ENCODE measurements around the gene RHEB. TPM values are rescaled to one million over a fixed set of nuclear protein-coding genes. Genes with fewer than 3 reads are reported as not detected.

Gene RHEB, protein sequence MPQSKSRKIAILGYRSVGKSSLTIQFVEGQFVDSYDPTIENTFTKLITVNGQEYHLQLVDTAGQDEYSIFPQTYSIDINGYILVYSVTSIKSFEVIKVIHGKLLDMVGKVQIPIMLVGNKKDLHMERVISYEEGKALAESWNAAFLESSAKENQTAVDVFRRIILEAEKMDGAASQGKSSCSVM
- 10 to 100 TPM; 86.8 to 90.7 TPM for total RNA-seq

GRCh38 chr7:151519765-151520418 lies at the start of gene RHEB:
RHEB (minus strand) TSS chr7:151519895; CDS start chr7:151519511, 384 bp downstream.
- Mint-ChIP-seq H3K27ac (peak within 1 kb of the TSS; percentile 99), H3K36me3 (ENCODE audit: low read depth) (peaks cover 19% of the 10 kb centered on the region), H3K9me3 (no peaks in the 10 kb centered on the region), H3K27me3 (peaks cover 7% of the 10 kb centered on the region), H3K4me1 (peaks cover 40% of the 10 kb centered on the region), H3K4me3 (peak within 1 kb of the TSS; percentile 91)
- ChIA-PET CTCF (interaction anchor here (0.9 to 1.3 kb wide), 6 partner anchors 9 to 263 kb away, joined by 3 to 7 read pairs (median 3); no protein-coding TSS in a partner anchor), POLR2A (interaction anchor here (0.6 to 1.2 kb wide), 2 partner anchors 47 to 113 kb away, joined by 4 to 10 read pairs; no protein-coding TSS in a partner anchor)
- DNase-seq = peak; percentile 99

GRCh38 chr7:151566897-151567320 lies 47.2 kb upstream of the RHEB start:
- H3K4me3 Mint-ChIP-seq = no peak overlapping the region
- POLR2A ChIA-PET = interaction anchor here (1.3 kb wide), 1 partner anchor 47 kb away, joined by 4 read pairs; the partner anchor contains the start of gene RHEB
- CTCF ChIA-PET = no interaction called here
- no peaks in the 10 kb centered on the region for H3K27me3 Mint-ChIP-seq
- H3K36me3 Mint-ChIP-seq (ENCODE audit: low read depth) = peaks cover 8% of the 10 kb centered on the region
- no peaks in the 10 kb centered on the region for H3K4me1 Mint-ChIP-seq
- H3K9me3 Mint-ChIP-seq = no peaks in the 10 kb centered on the region
- DNase-seq = no peak
- no peak overlapping the region for H3K27ac Mint-ChIP-seq

DNA sequence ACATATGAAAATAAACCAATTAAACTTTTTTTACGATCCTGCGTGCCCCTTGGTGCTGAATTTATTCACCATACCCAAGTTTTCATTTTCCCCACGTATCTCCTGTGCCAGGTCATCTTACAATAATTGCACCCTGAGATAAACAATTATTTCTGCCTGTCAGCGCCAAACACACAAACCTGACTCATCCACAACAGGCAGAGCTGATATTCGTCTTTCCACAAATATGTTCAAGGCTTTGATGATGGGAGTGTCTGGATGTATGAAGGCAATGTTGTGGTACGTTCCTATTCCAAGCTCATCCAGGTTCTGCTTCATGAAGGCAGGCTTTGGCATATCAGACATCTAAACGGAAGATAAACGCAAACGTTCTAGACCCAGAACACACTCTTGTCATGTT lies 45.8 kb upstream of the RHEB start:
- CTCF ChIA-PET = interaction anchor here (0.6 kb wide), 1 partner anchor 30 kb away, joined by 3 read pairs; no protein-coding TSS in a partner anchor
- POLR2A ChIA-PET = no interaction called here
- no peak for DNase-seq
- Mint-ChIP-seq H3K27me3 (no peaks in the 10 kb centered on the region), H3K36me3 (ENCODE audit: low read depth) (peaks cover 11% of the 10 kb centered on the region), H3K4me1 (peaks cover 5% of the 10 kb centered on the region), H3K4me3 (no peak overlapping the region), H3K9me3 (no peaks in the 10 kb centered on the region), H3K27ac (no peak overlapping the region)

DNA sequence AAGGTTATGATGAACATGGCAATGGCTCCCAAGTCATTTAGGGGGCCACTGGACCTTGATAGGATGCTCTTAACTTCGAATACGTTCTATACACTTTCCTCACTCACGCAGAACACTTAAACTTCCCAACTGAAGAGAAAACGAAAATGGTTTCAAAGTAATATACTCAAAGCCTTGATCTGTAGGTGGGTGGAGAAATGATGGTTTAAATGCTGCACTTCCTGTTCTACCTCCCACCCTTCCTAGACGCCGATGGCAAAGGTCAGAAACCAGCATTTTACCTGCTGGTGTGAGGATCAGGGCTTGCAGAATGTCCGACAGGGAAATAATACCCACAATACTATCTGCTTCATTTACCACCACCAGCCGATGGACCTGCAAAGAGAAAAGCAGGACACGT lies 40.5 kb upstream of the RHEB start:
- H3K4me1 Mint-ChIP-seq = peaks cover 11% of the 10 kb centered on the region
- no peak overlapping the region for H3K4me3 Mint-ChIP-seq
- H3K36me3 Mint-ChIP-seq (ENCODE audit: low read depth) = peaks cover 16% of the 10 kb centered on the region
- DNase-seq = no peak
- no peaks in the 10 kb centered on the region for H3K9me3 Mint-ChIP-seq
- POLR2A ChIA-PET = no interaction called here
- H3K27ac Mint-ChIP-seq = peak overlapping the region; percentile 79
- CTCF ChIA-PET = no interaction called here
- H3K27me3 Mint-ChIP-seq = no peaks in the 10 kb centered on the region

DNA sequence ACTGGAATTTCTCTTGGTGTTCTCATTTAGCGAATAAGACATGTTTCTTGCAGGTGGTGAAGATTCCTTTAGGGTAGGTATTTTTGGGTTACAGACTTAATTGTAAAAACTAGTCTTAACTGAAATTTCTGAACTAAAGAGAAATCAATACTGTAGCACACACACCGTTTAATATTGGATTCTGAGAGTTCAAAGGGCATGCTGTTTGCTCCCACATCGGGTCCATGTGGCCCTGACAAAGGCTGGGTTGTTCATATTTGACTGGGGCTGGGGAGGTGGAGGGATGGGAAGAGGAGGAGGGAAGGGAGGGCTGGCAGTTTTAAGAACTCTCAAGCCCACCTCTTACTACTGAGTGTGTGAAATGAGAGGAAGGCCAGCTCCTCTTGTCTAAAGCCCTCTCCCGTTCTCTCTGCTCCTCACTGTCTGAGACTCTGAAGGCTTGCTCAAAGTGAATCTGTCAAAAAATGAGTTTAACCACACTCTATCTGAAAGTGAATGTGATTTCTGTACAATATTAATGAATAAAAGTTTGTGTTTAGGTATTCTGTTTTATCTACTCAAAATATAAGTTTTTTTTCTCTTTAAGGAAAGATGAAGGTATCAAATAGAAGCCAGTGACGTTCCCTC lies 40.0 kb upstream of the RHEB start:
- peaks cover 16% of the 10 kb centered on the region for H3K36me3 Mint-ChIP-seq (ENCODE audit: low read depth)
- no peak for DNase-seq
- H3K4me1 Mint-ChIP-seq = peaks cover 11% of the 10 kb centered on the region
- peak overlapping the region; percentile 79 for H3K27ac Mint-ChIP-seq
- H3K4me3 Mint-ChIP-seq = no peak overlapping the region
- no peaks in the 10 kb centered on the region for H3K9me3 Mint-ChIP-seq
- H3K27me3 Mint-ChIP-seq = no peaks in the 10 kb centered on the region
- POLR2A ChIA-PET = no interaction called here
- CTCF ChIA-PET = no interaction called here

- CTCF ChIA-PET = no interaction called here
- no peaks in the 10 kb centered on the region for H3K9me3 Mint-ChIP-seq
- no peak for DNase-seq
- peaks cover 16% of the 10 kb centered on the region for H3K36me3 Mint-ChIP-seq (ENCODE audit: low read depth)
- H3K4me1 Mint-ChIP-seq = peaks cover 11% of the 10 kb centered on the region
- H3K27me3 Mint-ChIP-seq = no peaks in the 10 kb centered on the region
- no peak overlapping the region for H3K27ac Mint-ChIP-seq
- POLR2A ChIA-PET = no interaction called here
- H3K4me3 Mint-ChIP-seq = no peak overlapping the region
These were observed 38.9 kb upstream of the RHEB start for GRCh38 chr7:151558575-151558974.

DNA sequence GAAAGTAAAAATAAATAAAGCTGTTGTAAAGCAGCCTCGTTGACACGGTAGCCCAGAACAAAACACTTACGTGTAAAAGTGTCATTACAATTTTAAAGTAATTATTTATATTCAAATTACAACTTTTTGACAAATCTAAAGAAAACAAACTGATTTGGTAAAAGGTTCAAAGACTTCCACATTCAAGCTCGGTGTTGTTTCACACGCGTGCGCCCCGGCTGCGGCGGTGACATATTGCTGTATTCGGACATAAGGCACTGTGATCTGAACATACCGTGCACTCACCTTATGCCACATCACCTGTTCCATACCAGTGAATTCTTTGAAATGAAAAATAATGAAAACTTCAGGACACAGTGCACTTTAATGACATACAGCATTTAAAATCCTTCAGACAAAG lies 36.9 kb upstream of the RHEB start:
- Mint-ChIP-seq H3K27ac (no peak overlapping the region), H3K9me3 (no peaks in the 10 kb centered on the region), H3K27me3 (no peaks in the 10 kb centered on the region), H3K36me3 (ENCODE audit: low read depth) (peaks cover 11% of the 10 kb centered on the region), H3K4me1 (peaks cover 14% of the 10 kb centered on the region), H3K4me3 (no peak overlapping the region)
- CTCF ChIA-PET = interaction anchor here (0.6 kb wide), 1 partner anchor 15 kb away, joined by 4 read pairs; no protein-coding TSS in a partner anchor
- no peak for DNase-seq
- POLR2A ChIA-PET = no interaction called here

DNA sequence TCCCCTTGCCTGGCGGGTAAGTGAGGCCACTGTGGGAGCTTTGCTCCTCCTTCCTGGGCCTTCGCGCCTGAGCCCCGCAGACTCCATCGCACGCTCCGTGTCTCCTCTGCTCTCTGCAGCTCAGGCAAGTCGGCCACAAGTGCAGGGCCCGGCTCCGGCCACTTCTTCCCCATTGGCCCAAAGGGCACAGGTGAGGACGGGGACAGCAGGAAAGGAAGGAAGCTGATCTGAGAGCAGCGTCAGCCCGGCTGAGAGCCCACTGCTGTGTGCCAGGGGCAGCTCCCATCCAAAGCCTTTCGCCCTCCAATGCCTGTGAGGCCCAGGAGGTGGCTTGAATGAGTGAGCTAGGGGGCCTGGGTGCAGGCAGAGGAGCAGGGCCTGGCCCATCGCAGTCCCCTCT lies 33.7 kb upstream of the RHEB start:
- Mint-ChIP-seq H3K27me3 (peaks cover 2% of the 10 kb centered on the region), H3K4me3 (no peak overlapping the region), H3K9me3 (no peaks in the 10 kb centered on the region), H3K36me3 (ENCODE audit: low read depth) (no peaks in the 10 kb centered on the region), H3K4me1 (peaks cover 5% of the 10 kb centered on the region), H3K27ac (no peak overlapping the region)
- no peak for DNase-seq
- POLR2A ChIA-PET = no interaction called here
- CTCF ChIA-PET = interaction anchor here (0.7 to 1.3 kb wide), 2 partner anchors 8 to 26 kb away, joined by 3 to 5 read pairs; no protein-coding TSS in a partner anchor

- ChIA-PET CTCF (interaction anchor here (1.2 to 1.3 kb wide), 2 partner anchors 25 to 27 kb away, joined by 4 to 5 read pairs; no protein-coding TSS in a partner anchor), POLR2A (no interaction called here)
- H3K27me3 Mint-ChIP-seq = peaks cover 6% of the 10 kb centered on the region
- H3K9me3 Mint-ChIP-seq = no peaks in the 10 kb centered on the region
- H3K36me3 Mint-ChIP-seq (ENCODE audit: low read depth) = no peaks in the 10 kb centered on the region
- peaks cover 5% of the 10 kb centered on the region for H3K4me1 Mint-ChIP-seq
- H3K27ac Mint-ChIP-seq = no peak overlapping the region
- no peak overlapping the region for H3K4me3 Mint-ChIP-seq
- no peak for DNase-seq
These were observed 32.8 kb upstream of the RHEB start for GRCh38 chr7:151552352-151553028.

- peaks cover 9% of the 10 kb centered on the region for H3K27me3 Mint-ChIP-seq
- no peak overlapping the region for H3K27ac Mint-ChIP-seq
- no peak for DNase-seq
- H3K9me3 Mint-ChIP-seq = no peaks in the 10 kb centered on the region
- H3K4me3 Mint-ChIP-seq = no peak overlapping the region
- ChIA-PET CTCF (interaction anchor here (1.2 kb wide), 1 partner anchor 26 kb away, joined by 4 read pairs; no protein-coding TSS in a partner anchor), POLR2A (no interaction called here)
- H3K4me1 Mint-ChIP-seq = peaks cover 5% of the 10 kb centered on the region
- no peaks in the 10 kb centered on the region for H3K36me3 Mint-ChIP-seq (ENCODE audit: low read depth)
These were observed 32.1 kb upstream of the RHEB start for GRCh38 chr7:151551820-151552219.

GRCh38 chr7:151550656-151551286 lies 31.1 kb upstream of the RHEB start:
- POLR2A ChIA-PET = no interaction called here
- H3K4me3 Mint-ChIP-seq = no peak overlapping the region
- no peaks in the 10 kb centered on the region for H3K9me3 Mint-ChIP-seq
- H3K4me1 Mint-ChIP-seq = peaks cover 5% of the 10 kb centered on the region
- no peak for DNase-seq
- H3K36me3 Mint-ChIP-seq (ENCODE audit: low read depth) = no peaks in the 10 kb centered on the region
- peaks cover 16% of the 10 kb centered on the region for H3K27me3 Mint-ChIP-seq
- CTCF ChIA-PET = interaction anchor here (0.6 to 0.7 kb wide), 2 partner anchors 11 to 116 kb away, joined by 3 read pairs; no protein-coding TSS in a partner anchor
- no peak overlapping the region for H3K27ac Mint-ChIP-seq

- Mint-ChIP-seq H3K27ac (no peak overlapping the region), H3K4me1 (peaks cover 5% of the 10 kb centered on the region), H3K27me3 (peaks cover 23% of the 10 kb centered on the region), H3K36me3 (ENCODE audit: low read depth) (no peaks in the 10 kb centered on the region), H3K9me3 (no peaks in the 10 kb centered on the region), H3K4me3 (no peak overlapping the region)
- ChIA-PET CTCF (interaction anchor here (0.6 to 1.3 kb wide), 2 partner anchors 11 to 296 kb away, joined by 3 to 4 read pairs; no protein-coding TSS in a partner anchor), POLR2A (no interaction called here)
- no peak for DNase-seq
These were observed 29.9 kb upstream of the RHEB start for GRCh38 chr7:151549644-151550043.
